ENCODE data around the gene KCNG3. TPM values are rescaled to one million over a fixed set of nuclear protein-coding genes. Genes with fewer than 3 reads are reported as not detected.

Gene KCNG3
- total RNA-seq, 2 donors from 2014 or later = 1.8 to 6.9 TPM

DNA sequence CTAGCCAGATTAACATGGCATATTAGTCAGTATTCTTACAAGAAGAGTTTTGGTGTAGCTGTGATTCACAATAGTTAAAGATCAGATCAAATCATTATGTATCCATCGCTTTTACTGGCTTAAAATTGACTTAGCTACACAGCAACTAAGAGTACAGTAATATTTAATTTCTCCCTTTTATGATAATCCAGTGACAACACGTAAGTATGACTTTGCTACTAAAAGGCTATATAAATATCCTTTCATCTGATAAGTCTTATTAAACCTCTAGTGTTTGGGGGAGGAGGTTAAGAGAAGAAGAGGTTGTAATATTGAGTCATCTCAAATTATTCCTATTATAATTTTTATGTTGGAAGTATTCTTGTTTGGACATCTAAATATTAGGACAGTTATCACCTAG, 51.0 kb downstream of the KCNG3 start:
- WGBS, 2 donors = 64 to 69% methylated on average over 2 of the region's 2 CpGs
- Histone ChIP-seq H3K27me3 (no peaks in the 10 kb centered on the region), H3K4me1 (no peaks in the 10 kb centered on the region), H3K9me3 (no peaks in the 10 kb centered on the region), H3K4me3 (no peak overlapping the region), H3K36me3 (replicated peaks in 1 of 2; ENCODE audit: insufficient read depth in 1 of 2, low read depth in 2 of 2) (no peaks in the 10 kb centered on the region), H3K27ac (no peak overlapping the region)
- ATAC-seq (no peak), DNase-seq (no peak)
- TF ChIP-seq, protein P1, sequence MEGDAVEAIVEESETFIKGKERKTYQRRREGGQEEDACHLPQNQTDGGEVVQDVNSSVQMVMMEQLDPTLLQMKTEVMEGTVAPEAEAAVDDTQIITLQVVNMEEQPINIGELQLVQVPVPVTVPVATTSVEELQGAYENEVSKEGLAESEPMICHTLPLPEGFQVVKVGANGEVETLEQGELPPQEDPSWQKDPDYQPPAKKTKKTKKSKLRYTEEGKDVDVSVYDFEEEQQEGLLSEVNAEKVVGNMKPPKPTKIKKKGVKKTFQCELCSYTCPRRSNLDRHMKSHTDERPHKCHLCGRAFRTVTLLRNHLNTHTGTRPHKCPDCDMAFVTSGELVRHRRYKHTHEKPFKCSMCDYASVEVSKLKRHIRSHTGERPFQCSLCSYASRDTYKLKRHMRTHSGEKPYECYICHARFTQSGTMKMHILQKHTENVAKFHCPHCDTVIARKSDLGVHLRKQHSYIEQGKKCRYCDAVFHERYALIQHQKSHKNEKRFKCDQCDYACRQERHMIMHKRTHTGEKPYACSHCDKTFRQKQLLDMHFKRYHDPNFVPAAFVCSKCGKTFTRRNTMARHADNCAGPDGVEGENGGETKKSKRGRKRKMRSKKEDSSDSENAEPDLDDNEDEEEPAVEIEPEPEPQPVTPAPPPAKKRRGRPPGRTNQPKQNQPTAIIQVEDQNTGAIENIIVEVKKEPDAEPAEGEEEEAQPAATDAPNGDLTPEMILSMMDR (IDR thresholded peaks at IDR 0.05) = no peak
- TF ChIP-seq POLR2A (IDR thresholded peaks at IDR 0.05) = no peak
- intact Hi-C loops (cut with DNase I) = no loop called here

DNA sequence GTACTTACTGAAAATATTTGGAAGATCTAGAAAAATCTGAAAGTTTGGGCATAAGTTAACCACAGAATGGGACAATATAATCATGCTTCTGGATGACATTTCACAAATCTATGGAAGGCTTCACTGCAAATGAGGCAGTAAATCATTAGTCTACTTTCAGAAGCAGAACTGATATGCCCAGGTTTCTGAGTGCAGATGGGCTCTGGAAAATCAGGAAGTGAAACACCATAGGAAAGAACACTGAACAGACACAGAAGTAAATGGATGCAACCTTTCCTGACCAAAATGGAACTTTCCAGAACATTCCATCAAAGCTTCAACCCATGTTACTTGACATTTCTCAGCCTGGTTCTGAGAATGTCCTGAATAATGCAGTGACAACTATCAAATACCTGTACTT, 55.1 kb downstream of the KCNG3 start:
- no peak for DNase-seq
- ATAC-seq = no peak
- no peak for TF ChIP-seq POLR2A (IDR thresholded peaks at IDR 0.05)
- TF ChIP-seq, protein P1 (IDR thresholded peaks at IDR 0.05) = no peak

DNA sequence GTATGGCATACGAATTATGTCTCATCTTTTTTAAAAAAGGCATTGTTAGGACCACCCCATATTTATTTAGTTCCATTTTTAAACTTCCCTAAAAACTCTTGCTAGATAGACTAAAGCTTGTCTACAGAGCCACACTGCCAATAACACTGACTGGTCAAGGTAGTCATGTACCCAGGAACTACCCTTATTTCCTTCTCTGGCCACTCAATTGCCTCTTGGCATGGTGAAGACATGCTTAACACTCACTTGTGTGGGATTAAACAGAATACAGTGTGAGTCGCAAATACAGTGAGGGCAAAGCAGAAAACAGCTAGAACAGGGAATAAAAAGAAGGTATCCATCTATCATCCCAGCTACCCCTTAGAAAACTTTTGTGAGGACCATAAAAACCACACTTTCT, 57.4 kb downstream of the KCNG3 start:
- Histone ChIP-seq H3K36me3 (replicated peaks in 1 of 2; ENCODE audit: insufficient read depth in 1 of 2, low read depth in 2 of 2) (no peaks in the 10 kb centered on the region), H3K4me1 (no peaks in the 10 kb centered on the region), H3K9me3 (no peaks in the 10 kb centered on the region), H3K27me3 (no peaks in the 10 kb centered on the region), H3K4me3 (no peak overlapping the region), H3K27ac (no peak overlapping the region)
- intact Hi-C loops (cut with DNase I) = no loop called here
- WGBS, 2 donors = 63 to 74% methylated on average over 2 of the region's 2 CpGs
- TF ChIP-seq, protein P1 (IDR thresholded peaks at IDR 0.05) = no peak
- no peak for TF ChIP-seq POLR2A (IDR thresholded peaks at IDR 0.05)
- no peak for ATAC-seq
- no peak for DNase-seq

More for the DNA sequence above, 55.1 kb downstream of the KCNG3 start:
- intact Hi-C loops (cut with DNase I) = no loop called here
- Histone ChIP-seq H3K9me3 (no peaks in the 10 kb centered on the region), H3K36me3 (replicated peaks in 1 of 2; ENCODE audit: insufficient read depth in 1 of 2, low read depth in 2 of 2) (no peaks in the 10 kb centered on the region), H3K4me1 (no peaks in the 10 kb centered on the region), H3K27me3 (no peaks in the 10 kb centered on the region), H3K4me3 (no peak overlapping the region), H3K27ac (no peak overlapping the region)

DNA sequence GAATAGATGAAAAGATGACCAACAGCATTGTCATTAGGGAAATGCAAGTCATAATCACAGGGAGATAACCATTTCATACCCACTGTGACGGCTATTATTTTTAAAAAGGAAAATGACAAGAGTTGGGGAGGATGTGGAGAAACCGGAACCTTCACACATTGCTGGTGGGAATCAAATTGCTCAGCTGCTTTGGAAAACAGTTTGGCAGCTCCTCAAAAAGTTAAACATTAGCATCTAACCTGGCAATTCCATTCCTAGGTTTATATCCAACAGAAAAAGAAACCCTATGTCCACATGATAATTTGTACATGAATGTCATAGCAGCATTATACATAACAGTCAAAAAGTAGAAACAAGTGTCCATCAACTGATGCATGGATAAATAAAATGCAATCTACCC, 58.2 kb downstream of the KCNG3 start:
- TF ChIP-seq, protein P1 (IDR thresholded peaks at IDR 0.05) = no peak
- no peak for TF ChIP-seq POLR2A (IDR thresholded peaks at IDR 0.05)
- no peak for DNase-seq
- no peaks in the 10 kb centered on the region for H3K36me3 ChIP-seq (replicated peaks in 1 of 2; ENCODE audit: insufficient read depth in 1 of 2, low read depth in 2 of 2)
- intact Hi-C loops (cut with DNase I) = no loop called here
- no peak for ATAC-seq
- no peaks in the 10 kb centered on the region for H3K4me1 ChIP-seq
- H3K9me3 ChIP-seq = no peaks in the 10 kb centered on the region
- no peaks in the 10 kb centered on the region for H3K27me3 ChIP-seq
- H3K27ac ChIP-seq = no peak overlapping the region
- H3K4me3 ChIP-seq = no peak overlapping the region
- WGBS, 2 donors = 33 to 40% methylated on average over 2 of the region's 2 CpGs

DNA sequence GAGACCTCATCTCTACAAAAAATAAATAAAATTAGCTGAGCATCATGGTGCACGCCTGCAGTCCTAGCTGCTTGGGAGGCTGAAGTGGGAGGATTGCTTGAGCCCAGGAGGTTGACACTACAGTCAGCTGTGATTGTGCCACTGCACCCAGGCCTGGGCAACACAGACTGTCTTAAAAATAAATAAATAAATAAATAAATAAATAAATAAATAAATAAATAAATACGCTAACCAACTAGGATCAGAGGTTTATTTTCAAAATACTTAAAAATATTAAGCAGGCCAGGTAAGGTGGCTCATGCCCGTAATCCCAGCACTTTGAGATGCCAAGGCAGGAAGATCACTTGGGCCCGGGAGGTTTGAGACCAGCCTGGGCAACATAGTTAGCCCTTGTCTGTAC, 63.6 kb downstream of the KCNG3 start:
- Histone ChIP-seq H3K4me3 (no peak overlapping the region), H3K36me3 (replicated peaks in 1 of 2; ENCODE audit: insufficient read depth in 1 of 2, low read depth in 2 of 2) (no peaks in the 10 kb centered on the region), H3K4me1 (no peaks in the 10 kb centered on the region), H3K27me3 (no peaks in the 10 kb centered on the region), H3K9me3 (no peaks in the 10 kb centered on the region), H3K27ac (no peak overlapping the region)
- TF ChIP-seq, protein P1 (IDR thresholded peaks at IDR 0.05) = no peak
- TF ChIP-seq POLR2A (IDR thresholded peaks at IDR 0.05) = no peak
- DNase-seq (no peak), ATAC-seq (no peak)
- intact Hi-C loops (cut with DNase I) = no loop called here
- WGBS, 2 donors = 93 to 97% methylated on average over 4 of the region's 4 CpGs
